Retinal pigment epithelial cell (primary cell): ENCODE measurements around the gene FAM53A.

Source experiments
- DNase-seq: peaks from one replicate; pipeline ENCODE4 v3.0.0-alpha.2; 2010; ENCODE audit warnings: low read depth
- H3K4me3 ChIP-seq: 2 replicates; pipeline ENCODE4 v1.5.1; 2011; ENCODE audit warnings: mild to moderate bottlenecking, low read length, control low read depth, moderate library complexity
- CTCF ChIP-seq: conservative IDR thresholded peaks from 2 replicates; pipeline ENCODE4 v1.5.1; 2011; ENCODE audit warnings: low read depth, low read length, control low read depth, inconsistent platforms

Gene FAM53A

GRCh38 chr4:1590244-1590643 lies 93.9 kb downstream of the FAM53A start:
- TF ChIP-seq CTCF = no peak
- no peak for DNase-seq

More at GRCh38 chr4:1590244-1590643, 93.9 kb downstream of the FAM53A start:
- H3K4me3 ChIP-seq = no peak overlapping the region
